NCI-H774 (cell line): Measurements from ENCODE around the gene ITGAE.

ENCODE experiments used
- DNase-seq: peaks from one replicate; lab custom pipeline; 2025; lab: John Stamatoyannopoulos, UW

Gene ITGAE

DNA sequence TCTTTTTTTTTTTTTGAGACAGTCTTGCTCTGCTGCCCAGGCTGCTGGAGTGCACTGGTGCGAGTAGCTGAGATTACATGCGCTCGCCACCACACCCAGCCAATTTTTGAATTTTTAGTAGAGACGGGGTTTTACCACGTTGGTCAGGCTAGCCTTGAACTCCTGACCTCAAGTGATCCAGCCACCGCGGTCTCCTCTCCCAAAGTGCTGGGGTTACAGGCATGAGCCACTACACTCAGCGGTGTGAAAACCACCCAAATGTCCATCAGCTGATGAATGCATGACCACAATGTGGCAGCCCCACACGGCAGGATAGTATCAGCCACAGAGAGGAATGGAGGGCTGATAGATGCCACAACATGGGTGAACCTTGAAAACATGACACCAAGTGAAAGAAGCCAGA lies 107.2 kb downstream of the ITGAE start:
- DNase-seq: no peak

DNA sequence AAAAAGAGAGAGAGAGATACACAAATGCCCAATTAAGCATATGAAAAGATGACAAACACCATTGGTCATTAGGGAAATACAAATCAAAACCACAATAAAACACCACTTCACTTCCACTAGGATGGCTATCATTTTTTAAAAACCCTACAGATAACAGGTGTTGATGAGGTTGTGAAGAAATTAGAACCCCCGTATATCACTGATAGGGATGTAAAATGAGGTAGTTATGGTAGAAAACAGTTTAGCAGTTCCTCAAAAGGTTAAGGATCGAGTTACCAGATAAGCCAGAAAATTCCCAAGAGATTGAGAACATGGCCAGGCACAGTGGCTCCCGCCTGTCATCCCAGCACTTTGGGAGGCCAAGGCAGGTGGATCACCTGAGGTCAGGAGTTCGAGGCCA lies 107.8 kb downstream of the ITGAE start:
- DNase-seq: no peak

DNA sequence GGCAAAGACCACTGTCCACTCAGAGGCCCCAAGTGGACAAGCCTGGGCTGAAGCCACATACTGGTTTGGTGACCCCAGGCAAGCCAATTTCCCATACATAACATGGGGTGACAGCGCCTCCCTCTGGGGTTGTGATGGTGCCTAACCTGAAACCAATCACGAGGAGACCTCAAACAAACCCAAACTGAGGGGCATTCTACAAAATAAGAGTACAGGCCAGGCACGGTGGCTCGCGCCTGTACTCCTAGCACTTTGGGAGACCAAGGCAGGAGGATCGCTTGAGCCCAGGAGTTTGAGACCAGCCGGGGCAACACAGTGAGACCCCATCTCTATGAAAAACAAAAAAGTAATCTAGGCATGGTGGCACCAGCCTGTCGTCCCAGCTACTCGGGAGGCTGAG lies 108.6 kb downstream of the ITGAE start:
- DNase-seq: no peak

DNA sequence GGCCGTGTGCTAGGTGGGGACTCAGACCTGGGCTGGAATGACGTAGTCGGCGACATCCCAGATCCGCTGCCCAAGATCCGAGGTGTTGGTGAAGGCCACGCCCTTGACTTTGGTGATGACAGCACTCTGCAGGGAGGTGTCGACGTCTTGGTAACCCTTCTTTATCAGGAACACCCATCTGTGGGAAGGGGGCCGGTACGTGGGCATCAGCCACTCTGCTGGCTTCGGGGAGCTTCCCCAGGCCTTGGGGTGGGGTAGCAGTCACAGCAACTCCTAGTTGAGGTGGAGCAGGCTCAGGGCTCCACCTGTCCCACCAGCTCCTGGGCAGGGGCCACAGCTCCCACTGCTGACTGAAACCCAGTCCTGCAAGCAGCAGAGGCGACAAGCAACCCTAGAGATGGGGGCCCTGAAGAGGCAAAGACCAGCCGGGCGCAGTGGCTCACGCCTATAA lies 109.3 kb downstream of the ITGAE start:
- no peak for DNase-seq

DNA sequence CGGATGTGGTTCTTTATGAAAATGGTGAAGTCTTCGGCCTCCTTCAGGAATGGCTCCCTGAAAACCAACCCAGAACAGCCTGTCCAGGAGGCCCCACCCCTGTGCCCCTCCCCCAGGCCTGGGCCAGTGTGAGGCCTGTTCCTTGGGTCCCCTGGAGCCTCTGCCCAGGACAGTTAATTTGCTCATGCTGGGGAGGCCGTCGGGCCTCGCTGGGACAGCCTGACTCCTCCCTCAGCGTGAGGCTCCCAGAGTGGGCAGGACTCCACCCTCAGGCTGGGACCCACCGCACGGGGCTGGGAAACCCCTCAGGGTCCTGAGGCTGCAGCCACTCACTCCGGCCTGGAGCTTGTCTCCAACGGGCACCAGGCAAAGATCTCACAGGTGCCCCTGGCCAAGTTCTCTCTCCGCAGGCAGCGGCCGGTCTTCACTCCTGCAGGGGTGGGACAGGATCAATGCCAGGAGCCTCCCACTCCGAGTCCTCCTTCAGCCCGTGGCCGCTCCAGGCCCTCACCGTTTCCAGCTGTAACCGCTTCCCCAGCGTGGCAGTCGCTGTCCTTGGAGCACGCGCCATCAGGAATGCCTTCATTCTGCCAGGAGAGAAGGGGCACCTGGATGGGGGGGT lies 110.8 kb downstream of the ITGAE start:
- no peak for DNase-seq

DNA sequence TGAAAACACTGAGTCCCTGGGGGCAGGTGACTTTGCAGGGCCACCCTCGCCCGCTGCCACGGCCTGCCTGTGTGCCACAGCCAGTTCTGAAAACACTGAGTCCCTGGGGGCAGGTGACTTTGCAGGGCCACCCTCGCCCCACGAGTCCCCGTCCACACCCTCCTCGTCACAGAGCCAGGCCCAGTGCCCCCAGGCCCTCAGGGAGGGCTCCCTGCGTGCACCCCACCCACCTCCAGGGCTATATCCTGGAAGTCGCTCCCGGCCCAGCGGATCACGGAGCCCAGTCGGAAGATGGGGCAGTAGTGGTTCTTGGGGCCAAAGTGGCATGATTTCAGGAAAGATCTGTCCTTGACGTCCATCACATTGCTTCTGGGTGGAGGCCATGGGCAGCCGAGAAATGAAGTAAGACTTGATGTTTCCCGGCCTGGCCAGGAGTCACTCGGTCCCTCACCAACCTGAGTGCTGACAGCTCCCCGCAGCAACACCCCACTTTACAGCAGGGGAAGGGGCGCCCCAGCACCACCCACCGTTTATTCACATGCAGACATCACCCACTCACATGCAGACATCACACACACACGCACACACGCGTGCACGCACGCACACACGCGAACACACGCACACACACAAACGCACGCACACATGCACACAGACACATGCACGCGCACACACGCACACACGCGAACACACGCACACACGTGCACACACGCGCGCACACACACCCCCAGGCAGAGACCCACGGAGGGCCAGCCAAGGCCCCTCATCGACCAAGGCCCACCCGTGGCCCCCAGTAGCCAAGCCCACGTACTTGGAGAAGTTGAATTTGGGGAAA lies 111.5 kb downstream of the ITGAE start:
- DNase-seq: no peak

DNA sequence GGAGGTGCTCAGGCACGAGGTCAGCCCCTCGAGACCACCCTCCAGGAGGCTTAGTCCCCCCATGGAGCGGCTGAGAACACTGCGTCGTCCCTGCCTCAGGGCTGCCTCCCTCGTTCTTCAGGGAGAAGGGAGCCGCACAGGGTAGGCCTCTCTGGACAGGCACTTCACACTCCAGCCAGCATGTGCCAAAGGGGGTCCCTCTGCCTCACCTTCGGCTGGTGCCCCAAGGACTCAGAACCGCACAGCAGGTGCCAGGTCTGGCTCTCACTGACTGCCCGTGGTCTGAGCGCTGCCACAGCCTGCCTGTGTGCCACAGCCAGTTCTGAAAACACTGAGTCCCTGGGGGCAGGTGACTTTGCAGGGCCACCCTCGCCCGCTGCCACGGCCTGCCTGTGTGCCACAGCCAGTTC lies 112.1 kb downstream of the ITGAE start:
- no peak for DNase-seq

DNA sequence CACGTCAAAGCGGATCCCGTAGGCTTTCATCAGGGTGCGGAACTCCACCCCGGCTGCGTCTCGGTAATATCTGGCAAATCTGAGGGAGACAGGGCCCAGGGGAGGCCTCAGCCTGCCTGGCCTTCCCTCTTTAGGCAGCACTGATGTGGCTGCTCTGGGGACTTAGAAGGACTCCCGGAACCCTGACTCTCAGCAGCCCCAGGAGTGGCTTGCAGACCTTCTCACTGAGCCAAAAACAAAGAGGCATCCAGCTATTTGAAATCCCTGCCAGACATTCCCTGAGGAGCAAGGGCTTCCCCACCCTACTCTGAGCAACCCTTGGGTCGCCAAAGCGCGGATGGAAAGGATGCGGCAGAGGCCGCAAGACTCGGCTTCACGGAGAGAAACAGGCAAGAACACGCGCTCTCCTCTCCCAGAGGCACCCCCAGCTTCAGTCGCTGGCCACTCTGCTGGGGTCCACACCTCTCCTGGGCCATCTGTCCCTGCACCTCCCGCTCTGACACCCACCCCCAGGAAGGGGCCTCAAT lies 112.9 kb downstream of the ITGAE start:
- no peak for DNase-seq

DNA sequence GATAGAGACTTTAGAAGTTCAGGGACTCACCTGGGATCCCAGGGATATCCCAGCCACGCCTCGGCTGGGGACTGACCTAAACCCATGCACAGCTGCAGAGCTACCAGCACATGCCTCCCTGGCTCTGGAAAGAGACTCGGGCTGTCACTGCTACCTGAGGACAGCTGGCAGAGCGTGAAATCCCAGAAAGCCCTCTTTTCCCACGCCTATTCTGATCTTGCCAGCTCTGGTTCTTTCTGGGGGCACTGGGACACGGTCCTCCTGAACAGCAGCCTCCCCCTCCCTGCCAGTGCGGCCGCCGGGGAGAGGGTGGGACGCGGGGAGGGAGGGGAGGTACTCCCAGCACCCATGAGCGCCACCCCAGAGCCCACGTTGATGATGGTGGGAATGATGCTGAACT lies 115.8 kb downstream of the ITGAE start:
- DNase-seq: no peak

DNA sequence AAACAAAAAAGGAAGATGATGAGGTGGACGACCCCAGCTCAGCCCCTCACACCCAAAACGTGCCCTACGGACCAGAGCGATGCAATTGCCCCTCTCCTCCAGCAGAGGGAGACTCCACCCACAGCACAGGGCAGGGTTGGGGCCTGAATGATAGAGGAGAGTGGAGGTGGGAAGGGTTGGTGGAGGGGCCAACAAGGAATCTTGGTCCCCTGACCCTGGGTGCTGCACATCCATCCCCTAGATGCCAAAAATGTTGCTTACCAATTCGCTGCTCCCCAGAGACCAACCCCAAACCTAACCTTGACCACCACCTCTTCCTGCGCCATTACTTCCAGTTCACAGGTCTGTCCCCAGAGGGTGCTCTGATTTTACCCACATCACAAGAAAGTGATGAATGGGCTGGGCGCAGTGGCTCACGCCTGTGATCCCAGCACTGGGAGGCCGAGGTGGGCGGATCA lies 117.9 kb downstream of the ITGAE start:
- no peak for DNase-seq

DNA sequence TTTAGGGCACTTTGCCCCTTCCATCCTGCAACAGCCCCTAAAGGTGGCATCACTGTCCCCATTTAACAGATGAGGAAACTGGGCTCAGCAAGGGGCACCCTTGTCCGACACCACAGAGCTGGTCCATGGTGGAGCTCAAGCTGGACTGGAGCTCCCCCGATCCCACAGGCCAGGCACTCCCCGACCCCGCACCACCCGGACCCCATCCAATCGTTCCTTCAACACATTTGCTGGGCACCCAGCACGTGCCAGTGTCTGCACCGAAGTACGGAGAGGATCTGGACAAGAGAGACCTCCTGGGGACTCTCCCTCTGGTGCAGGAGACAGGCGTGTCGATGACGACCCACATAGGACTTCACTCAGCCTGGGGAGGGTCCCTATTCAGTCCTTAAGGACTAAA lies 119.0 kb downstream of the ITGAE start:
- DNase-seq: no peak

DNA sequence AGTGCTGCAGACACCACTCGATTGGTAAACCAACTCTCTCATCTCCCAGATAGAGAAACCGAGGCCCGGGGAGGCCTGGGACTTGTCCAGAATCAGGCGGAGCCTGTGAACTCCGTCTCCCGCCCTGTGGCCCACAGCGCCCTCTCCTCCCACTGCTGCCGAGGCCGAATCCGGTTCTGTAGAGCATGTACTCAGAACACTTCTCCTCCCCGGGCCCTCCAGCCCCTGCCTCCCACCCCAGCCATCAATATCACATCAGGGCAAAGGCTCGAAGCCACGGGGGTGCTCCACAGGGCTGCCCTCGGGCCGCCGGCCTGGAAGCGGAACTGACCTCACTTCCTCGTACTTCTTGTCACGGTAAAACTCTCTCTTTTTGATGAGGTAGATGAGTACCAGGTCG lies 119.4 kb downstream of the ITGAE start:
- no peak for DNase-seq

DNA sequence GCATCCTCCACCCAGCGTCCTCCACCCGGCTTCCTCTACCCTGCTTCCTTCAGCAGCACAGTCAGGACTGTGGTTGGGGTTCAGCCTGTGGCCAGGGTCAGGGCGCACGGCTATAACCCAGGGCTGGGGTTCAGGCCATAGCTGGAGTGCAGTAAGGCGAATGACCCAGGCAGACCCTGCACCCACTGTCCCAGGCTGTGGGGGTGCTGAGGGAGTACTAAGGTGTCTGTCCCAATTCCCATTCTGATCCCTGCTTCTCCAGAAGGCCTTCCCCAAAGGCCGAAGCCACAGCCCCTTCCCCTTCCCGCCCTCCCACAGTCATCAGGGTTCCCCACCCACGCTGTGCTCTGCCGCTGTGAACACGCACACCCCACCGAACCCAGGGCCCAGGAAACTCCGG lies 119.9 kb downstream of the ITGAE start:
- no peak for DNase-seq

DNA sequence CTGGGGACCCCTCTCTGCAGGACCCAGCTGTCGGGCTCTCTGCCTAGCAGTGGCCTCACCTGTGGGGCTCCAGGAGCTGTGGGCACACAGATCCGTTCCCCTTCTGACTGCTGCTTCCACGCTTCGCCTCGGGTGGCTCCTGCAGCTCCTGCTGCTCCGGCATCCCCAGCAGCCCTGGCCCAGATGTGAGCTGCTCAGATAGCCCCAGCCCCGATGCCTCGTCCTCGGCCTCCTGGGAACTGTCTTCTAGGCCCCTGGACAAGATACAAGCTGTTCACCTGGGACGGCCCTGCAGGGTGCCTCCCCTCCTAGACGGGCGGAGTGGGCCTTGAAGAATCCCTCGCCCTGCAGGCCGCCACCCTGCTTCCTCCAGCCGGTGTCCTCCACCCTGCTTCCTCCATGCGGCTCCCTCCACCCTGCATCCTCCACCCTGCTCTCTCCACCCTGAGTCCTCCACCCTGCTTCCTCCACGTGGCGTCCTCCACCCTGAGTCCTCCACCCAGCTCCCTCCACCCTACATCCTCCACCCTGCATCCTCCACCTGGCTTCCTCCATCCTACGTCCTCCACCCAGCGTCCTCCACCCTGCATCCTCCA lies 121.4 kb downstream of the ITGAE start:
- DNase-seq: no peak

DNA sequence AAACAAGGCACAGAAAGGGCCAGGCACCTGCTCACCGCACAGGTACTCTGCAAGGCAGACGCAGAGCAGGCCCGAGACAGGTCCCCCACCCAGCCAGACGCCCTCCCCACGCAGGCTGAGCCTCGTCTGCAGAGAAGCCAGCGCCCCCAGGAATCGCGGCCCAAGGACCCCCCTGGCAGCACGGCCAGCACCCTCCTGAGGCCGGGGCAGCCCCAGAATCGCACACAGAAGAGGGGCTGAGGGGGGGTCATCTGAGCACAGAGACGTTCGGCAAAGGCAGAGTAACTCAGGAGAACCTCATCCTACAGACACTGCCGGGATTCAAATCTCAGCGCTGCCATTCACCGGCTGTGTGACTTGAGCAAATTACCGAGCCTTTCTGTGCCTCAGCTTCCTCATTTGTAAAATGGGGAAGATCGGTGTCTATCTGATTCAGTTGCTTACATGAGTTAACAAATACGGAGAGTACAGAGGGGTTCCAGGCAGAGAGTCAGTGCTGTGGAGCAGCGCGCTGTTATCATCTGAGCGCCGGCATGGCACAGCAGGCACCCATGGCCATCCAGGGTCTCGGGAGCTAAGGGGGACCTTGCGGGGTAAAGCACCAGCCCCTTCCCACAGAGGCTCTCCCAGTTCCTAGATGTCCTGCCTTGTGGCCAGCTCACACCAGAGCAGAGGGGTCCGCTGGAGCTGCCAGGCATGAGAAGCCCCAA lies 122.0 kb downstream of the ITGAE start:
- DNase-seq: no peak

DNA sequence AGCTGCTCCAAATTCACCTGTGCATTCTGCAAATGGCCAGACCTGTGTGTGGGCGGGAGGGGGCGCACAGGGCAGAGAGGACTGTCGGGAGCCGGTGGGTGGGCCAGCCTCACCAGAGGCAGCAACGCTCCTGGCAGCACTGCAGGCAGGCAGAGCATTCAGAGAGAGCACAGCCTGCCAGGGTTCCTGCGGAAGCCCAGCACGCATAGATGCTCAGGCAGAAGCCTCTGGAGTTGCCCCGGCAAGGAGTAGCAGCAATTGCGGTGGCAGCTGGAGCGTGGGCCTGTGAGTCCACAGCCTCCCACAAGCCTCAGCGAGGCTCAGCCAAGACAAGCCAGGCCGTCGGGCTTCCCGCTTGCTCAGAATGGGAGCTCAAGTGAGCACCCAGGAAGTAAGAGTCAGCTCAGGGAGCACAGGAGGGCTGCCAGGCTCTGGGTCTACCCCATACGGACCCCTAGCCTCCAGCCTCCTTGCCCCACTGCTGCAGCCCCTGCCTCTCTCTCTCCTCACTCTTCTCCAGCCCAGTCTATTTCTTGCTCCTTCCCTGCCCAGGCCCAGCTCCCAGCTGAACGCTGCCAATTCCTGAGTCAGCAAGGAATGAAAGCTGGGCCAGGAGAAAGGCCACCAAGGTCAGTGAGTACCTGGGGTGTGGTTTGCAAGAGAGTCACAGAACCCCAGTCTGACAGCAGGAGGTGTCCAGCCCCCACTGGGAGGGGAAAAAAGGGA lies 122.7 kb downstream of the ITGAE start:
- no peak for DNase-seq

DNA sequence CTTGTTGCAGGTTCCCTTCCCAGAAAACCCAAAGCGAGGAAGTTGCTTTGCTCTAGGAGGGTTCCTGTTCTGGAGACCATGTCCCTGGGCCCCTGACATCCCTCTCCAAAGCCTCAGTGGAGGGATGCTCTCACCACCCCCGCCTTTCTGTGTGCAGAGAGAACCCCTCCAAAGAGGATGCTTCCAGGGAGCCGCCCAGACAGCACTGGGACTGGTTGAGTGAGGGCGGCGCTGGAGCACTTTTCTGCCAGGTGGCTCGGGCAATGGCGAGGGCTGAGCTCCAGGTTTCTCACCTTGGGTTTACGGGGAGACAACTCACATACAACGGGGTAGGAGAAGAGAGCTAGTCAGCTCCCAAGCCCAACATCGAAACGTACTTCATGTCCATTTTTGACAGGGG lies 125.1 kb downstream of the ITGAE start:
- DNase-seq: no peak

DNA sequence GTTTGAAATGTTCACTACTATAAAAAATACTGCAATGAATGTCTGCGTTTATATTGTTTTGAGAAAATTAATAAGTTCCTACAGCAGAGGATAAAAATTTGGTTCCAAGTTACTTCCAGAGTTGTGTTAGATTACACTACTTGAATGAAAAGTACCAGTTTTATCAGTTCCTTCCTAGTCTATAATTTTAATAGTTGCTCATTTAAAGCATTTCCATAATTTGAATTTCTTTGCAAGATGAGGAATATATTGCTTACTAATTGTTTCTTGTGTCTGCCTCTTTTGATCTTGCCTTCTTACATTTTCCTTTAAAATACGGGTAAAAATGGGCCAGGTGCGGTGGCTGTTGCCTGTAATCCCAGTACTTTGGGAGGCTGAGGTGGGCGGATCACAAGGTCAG lies 128.4 kb downstream of the ITGAE start:
- DNase-seq: no peak

DNA sequence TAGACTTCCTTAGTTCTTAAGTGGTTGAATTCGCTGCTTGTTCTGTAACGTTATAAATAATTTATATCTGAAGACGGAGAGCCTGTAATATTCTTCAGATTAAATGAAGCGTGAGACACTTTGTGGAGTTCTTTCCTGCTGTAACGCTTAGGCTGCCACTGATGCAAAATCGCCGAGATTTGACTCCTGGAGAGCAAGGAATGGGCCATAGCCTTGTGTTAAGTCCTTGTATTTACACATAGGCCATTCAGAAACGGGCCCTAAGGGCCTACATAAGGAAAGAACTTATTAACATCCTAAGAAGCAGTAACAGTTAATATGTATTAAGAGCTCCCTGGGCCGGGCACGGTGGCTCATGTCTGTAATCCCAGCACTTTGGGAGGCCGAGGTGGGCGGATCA lies 131.4 kb downstream of the ITGAE start:
- DNase-seq: no peak

DNA sequence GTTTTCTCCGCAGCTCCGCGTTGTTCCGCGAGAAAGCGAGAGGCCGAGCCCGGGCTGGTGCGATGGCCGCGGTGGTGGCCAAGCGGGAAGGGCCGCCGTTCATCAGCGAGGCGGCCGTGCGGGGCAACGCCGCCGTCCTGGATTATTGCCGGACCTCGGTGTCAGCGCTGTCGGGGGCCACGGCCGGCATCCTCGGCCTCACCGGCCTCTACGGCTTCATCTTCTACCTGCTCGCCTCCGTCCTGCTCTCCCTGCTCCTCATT lies 132.0 kb downstream of the ITGAE start:
- no peak for DNase-seq

DNA sequence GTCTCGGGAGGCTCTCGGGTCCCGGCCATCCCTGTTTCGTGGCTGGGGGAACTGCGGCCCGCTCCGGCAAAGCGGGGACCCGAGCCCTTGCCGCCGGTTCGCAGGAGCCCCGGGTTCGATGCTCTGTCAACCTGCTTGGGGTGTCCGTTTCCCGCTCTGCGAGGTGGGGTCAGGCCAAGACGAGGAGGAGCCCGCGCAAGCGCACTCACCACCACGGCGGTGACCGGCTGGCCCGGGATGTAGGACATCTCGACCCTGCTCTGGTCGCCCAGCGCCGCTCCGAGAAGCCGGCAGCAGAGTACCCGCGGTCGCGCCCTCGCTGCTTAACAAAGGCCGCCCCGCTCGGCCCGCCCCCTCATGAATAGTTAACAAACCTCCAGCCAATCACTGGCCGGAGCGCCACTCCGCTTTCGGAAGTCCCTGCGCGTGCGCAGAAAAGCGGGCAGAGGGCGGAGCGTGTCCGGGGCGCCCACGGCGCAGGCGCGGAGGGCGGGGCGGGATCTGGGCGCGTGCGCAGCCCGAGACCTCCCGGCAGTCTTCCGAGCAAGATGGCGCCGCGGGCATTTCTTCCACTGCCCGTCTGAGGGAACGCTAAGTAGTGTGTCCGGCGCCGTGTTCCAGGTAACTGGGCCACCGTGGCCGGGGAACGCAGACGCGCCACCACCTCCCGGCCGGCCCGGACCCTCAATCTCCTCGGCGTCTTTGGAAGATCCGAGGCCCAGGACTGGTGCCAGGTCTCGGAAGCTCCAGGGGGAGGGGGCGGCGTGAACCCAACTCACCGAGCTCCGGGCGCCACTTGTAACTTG lies 132.5 kb downstream of the ITGAE start, which contains the start of the genes EMC6 and TAX1BP3:
TSS of gene EMC6 (plus strand) at position 534 of the 806 bp plus-strand sequence. CDS start 335 bp downstream, outside the sequence.
TSS of gene TAX1BP3 (minus strand) at position 300 of the 806 bp plus-strand sequence. CDS start at position 248, 52 bp downstream.
- peak; percentile 88 for DNase-seq
